Gastrocnemius medialis (tissue), 4 donors: Measurements from ENCODE around the gene MAD1L1.

Experiments used
- POLR2A ChIP-seq, 2 donors: fragments of 450-650 bp; IDR thresholded peaks; one replicate each; pipeline ENCODE4 v1.6.1; 2017; ENCODE audit warnings: antibody characterized with exemption in 2 of 2, mild to moderate bottlenecking in 2 of 2, moderate library complexity in 2 of 2
- TF ChIP-seq, protein P1 (sequence below), 5 experiments: fragments of 450-650 bp in 3 of 5; fragments of 200-600 bp in 2 of 5; sonication (generic) in 2 of 5; IDR thresholded peaks in 4 of 5; conservative IDR thresholded peaks in 1 of 5; 1 replicate in 4 of 5; 2 replicates in 1 of 5; pipeline ENCODE4 v1.5.1; 2016 to 2019; ENCODE audit warnings: antibody characterized with exemption in 5 of 5, mild to moderate bottlenecking in 3 of 5, moderate library complexity in 3 of 5

DNA sequence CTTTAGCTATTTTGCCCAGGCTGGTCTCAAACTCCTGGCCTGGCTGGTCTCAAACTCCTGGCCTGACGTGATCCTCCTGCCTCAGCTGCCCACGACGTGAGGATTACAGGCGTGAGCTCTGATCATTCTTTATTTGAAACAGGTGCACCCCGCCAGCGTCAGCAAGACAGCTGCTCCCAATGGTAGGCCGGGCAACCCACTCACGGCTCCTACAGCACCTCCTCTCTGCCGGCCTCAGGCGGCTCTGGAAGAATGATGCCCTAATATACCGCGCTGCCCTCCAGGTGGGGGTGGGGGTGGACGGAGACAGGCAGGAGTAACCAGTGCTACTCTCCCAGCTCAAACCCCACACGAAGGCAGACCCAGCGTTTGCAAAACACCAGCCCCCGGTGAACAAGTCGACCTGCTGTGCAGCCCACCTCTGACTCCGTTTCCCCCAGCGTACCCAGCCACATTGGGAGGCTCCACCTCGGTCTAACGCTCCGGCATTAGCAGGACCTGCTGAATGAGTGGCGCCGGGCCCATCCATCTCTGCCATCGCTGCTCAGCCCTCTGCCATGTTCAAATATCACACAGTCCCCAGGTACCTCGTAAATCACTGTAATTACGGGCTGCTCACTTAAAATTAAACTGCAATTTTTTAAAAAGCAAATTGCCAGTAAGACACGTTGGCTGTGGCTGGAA, 414.0 kb downstream of the MAD1L1 start:
- TF ChIP-seq, protein P1, sequence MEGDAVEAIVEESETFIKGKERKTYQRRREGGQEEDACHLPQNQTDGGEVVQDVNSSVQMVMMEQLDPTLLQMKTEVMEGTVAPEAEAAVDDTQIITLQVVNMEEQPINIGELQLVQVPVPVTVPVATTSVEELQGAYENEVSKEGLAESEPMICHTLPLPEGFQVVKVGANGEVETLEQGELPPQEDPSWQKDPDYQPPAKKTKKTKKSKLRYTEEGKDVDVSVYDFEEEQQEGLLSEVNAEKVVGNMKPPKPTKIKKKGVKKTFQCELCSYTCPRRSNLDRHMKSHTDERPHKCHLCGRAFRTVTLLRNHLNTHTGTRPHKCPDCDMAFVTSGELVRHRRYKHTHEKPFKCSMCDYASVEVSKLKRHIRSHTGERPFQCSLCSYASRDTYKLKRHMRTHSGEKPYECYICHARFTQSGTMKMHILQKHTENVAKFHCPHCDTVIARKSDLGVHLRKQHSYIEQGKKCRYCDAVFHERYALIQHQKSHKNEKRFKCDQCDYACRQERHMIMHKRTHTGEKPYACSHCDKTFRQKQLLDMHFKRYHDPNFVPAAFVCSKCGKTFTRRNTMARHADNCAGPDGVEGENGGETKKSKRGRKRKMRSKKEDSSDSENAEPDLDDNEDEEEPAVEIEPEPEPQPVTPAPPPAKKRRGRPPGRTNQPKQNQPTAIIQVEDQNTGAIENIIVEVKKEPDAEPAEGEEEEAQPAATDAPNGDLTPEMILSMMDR (IDR thresholded peaks at IDR 0.05 in 4 of 5, conservative IDR thresholded peaks at IDR 0.05 in 1 of 5) = no peak
- TF ChIP-seq POLR2A (IDR thresholded peaks at IDR 0.05) = no peak
